HG02763 (cell line): ENCODE measurements around the gene KHDC4.
A peak's percentile ranks its signal among the peaks of the same experiment; 100 is the strongest.

Experiments
- ATAC-seq: cut with Tn5 transposase; IDR thresholded peaks from one replicate; pipeline ENCODE4 v1.9.1; 2021; ENCODE audit warnings: mild to moderate bottlenecking, moderate library complexity; ENCODE audit not compliant: unreplicated experiment

Gene KHDC4

DNA sequence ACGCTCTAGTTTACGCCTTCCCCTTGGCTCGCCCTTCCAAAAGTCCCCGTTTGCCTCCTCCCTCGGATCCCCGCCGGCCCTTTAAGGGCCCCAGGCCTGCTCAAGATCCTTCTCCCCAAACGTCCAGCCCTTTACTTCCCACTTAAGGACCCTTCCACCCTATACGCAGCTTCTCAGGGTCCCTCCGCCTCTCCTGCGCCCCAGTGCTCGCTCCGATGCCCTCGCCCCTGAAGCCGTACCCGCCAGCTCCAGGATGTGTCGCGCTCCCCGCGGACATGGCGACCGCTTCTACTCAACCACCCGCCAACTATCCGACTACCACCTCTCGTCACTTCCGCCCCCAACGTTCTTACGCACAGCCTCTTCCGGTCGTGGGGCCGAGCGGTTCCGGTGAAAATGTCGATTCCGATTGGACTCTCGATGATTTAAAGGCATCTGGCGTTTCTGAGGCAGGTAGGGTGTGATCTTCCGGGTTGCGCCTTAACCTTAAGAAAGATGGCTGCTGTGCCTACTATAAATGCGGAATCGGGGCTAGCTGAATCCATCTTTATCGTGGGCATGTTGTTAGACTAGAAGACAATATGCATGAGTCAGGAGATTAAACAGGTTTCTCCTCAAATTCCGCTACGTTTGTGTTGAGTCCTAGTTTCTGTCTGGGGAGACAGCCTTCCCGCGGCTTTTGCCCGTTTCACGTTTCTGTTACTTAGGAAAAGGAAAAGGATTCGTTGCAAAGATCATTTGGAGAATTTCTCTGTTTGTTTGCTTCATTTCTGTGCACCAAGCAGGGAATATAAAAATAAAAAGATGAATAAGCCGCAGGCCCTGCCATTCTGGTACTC lies at the start of gene KHDC4:
Gene KHDC4, minus strand, starts transcription at position 317 of the 839 bp plus-strand sequence. Its CDS starts 40 bp downstream, at position 277.
- peak; percentile 94 for ATAC-seq

DNA sequence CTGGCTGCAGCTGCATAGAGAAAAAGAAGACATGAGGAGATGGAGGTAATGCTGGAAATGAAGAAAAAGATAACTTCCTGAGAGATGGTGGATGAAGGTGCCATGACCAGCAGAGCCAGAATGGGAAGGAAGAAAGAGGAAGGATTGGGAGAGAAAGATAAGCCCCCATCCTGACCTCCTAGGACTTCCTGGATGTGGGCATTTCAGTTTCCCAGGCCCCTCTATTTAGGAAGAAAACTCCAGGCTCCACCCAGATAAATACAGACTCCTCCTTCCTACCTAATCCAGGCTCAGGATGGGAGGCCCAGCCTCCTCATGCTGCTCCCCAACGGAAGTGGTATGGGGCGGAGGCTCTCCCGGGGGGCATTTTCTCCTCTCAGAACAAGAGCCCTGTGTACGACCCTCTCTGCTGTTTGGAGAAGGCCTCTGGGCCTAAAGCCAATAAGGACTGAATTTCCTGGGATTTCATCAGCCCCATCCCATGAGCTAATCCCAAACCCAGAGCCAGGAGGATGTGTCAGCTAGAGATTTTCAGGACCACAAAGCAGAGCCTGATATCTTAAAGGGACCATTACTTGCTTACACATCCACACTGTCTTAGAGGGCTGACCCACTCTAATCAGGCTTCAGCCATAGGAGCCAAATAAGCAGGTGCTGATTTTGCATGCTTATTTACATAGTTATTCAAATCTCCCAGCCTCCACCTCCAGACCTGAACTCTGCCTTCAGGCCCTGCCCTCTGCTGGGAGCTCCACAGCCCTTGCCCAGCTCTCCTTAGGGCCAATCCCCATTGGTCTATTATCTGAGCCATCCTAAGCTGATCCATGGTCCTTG lies 49.2 kb upstream of the KHDC4 start:
- no peak for ATAC-seq

DNA sequence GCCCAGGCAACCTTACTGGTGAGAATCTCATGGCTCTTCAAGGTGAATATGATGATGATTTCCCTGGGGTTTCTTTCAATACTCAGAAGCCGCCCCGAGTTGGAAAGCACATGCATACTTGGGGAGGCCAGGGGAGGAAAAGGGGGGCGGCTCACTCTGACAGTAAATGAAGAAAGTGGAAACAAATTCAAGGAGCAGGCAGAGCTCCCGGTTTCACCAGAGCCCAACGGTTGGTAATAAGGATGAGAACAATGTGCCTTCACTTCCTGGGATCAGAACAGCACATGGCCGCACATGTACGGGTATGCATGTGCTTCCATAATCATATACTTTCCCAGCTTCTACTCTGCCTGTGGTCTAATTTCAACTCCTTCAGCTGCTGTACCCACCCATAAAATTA lies 47.9 kb upstream of the KHDC4 start:
- ATAC-seq = no peak

DNA sequence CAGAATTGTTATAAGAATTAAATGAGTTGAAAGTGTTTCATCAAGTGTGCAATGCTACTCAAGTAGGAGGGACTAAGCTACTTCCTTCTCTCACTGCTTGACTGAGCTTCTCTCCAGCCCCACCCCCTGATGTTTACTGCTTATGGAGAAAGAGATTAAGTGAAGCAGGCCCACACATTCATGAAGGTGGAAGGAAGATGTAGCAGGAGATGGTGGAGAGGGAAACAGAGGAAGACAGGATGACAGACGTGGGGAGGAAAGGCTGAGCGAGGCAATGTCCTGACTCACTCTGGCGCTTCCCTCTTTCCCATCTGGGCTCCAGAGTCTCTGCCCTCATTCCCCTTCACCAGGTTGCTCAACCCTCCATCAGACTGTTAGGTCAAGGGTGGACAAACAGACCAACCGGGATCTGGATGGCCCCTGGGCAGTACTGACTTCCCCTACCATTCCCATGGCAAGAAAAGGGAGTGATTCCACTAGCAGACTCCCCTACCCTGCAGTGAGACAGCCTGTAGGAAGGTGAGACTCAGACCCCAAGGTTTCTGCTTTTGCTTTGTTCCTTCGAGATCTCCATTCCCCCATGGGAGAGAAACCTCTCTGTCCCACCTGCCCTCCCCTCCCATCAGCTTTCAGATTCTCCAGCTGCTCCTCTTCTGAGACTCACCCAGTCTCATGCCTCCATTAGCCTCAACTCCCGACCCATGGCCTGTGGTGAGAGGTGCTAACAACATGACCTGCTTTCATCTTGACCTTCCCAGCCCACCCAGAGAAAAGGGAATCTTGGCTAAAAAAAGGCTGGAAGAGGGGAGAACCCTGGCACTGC lies 47.3 kb upstream of the KHDC4 start:
- no peak for ATAC-seq

DNA sequence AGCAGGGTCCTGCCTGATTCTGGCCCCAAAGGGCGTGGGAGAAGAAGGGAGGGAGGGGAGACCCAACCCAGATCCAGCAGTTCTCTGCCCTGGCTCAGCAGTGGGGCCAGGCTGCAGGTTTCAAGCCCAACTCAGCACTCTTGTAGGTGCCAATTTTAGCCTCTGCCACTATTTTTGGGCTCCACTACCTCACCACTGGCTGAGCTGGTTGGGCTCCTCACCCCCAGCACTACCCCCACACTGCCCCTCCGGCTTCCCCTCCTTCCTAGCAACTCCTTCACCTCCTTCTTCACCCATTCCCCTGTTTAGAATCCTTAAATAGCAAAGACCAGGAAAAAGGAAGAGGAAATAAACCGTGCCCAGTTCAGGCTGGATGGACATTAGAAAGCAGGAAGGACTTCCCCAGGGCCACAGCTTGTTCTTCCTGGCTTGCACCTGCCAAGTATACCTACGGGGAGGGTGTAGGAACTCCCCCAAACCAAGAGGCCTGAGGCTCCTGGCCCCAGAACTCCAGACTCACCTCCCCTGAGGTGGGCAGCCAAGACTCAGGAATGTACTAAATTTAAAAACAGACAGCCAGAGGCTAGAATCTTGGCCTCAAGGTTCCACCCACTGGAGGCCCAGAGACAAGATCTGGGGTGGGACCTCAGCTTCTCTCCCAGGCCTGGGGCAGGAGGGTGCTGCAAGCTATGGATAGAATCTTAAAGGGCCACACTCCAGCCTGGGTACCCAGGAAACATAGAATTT lies 45.6 kb upstream of the KHDC4 start:
- ATAC-seq = no peak

DNA sequence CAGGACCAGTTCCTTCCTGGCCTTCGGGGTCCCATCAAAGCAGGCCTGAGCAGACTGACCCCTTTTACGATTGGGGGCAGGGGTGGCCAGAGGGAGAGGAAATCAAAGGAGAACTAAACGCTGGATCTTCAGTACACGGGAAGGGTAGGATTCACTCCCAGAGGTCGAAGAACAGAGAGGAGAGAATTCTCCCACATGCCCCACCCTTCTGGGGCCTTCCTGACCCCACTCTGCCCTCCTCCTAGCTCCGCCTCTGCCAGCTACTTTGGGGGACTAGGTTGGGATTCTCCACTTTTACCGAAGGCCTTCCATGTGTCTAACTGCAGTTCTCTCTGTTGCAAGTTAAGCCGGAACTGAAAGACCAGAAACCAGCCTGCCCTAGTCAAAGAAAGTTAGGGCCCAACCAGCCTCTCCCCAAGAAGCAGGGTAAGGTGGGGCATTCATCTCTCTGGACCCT lies 44.8 kb upstream of the KHDC4 start:
- no peak for ATAC-seq

DNA sequence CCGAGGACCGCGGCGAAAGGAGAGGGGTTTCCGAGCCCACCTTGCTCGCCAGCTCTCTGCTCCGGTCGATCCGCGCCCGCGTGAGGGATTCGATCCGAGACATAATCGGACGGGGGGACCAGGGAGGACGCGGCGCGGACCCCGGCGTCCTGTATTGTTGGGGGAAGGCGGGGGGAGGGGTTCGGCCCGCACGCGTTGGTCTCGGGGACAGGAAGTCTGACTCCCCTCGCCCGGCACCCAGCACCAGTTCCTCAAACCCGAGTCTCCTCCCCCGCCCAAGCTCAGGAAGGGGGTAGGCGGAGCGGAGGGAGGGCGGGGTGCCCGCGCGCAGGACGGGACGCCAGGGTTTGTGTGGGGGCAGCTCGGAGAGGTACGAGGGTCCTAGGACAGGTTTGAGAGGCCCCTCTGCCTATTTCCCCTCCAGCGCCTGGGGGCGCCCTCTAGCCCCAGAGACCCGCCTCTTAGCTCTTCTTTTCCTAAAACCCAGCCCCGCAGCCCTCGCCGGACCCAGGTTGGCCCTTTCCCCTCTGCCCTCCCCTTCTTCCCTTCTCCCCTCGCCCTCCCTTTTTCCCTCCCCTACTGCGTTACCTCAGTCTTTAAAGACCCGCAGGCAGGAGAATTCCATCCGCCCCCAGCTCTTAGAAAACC lies 44.2 kb upstream of the KHDC4 start, which contains the start of gene ARHGEF2:
Gene ARHGEF2, minus strand, starts transcription at position 223 of the 648 bp plus-strand sequence. Its CDS starts 120 bp downstream, at position 103.
- peak; percentile 35 for ATAC-seq

DNA sequence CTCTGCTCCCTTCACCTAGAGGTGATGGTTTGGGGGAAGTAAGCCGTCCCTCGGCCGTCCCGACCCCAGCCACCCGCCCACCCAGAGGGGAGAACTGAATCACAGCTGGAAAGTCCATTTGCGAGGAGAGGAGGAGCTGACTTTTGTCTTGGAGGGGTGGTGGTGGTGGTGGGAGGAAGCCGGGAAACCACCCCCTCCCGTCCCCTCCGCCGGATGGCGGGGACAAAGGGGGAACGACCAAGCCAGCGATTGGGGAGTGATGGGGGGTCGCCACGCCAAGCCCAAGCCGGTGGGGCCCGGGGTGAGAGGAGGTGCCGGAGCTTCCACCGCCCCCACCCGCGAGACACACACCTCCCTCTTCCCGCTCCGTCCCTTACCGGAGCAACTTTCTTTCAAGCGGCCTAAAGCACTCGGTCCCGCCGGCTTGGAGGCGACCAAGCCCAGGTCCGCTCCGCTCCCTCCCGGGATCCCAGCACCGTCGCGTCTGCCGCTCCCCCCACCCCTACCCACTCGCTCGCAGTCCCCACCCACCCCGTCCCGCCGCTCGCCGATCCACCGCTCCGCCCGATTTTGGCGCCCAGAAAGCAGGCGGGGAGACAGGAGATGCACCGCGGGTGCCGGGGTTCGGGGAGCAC lies 43.6 kb upstream of the KHDC4 start:
- no peak for ATAC-seq

DNA sequence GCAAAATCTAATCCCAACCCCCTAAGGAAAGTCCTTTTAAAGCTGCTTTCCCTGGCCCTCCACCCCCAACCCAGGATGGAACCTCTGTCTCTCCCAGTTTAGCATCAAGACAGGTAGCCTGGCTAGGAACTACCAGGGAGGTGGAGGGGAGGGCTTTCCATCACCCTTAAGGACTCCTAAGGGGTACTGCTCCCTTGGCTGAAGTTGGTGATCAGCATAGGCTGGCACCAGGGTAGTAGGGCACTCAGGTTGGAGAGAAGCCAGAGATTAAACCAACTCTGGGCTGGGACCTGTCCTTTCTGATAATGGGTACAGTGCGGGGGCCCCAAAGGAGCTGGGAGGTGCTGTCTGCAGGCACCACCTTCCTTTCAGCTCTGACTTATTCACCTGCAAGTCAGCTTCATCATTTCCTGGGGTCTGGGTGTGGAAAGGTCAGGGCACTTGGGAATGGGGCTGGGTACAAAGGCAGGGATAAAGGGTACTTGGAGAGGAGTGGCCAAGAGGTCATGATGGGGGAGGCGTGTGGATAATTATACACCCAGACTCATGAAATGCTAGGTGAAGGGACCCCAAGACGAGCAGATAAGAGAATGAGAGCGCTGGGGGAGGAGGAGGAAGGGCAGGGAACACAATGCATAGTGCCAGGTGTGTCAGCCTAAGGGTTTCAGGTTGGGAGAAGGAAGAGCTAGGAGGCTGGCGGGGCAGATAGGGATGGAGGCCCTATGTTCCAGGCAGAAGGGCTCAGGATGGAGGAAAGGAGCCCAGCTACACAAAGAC lies 42.9 kb upstream of the KHDC4 start:
- no peak for ATAC-seq

DNA sequence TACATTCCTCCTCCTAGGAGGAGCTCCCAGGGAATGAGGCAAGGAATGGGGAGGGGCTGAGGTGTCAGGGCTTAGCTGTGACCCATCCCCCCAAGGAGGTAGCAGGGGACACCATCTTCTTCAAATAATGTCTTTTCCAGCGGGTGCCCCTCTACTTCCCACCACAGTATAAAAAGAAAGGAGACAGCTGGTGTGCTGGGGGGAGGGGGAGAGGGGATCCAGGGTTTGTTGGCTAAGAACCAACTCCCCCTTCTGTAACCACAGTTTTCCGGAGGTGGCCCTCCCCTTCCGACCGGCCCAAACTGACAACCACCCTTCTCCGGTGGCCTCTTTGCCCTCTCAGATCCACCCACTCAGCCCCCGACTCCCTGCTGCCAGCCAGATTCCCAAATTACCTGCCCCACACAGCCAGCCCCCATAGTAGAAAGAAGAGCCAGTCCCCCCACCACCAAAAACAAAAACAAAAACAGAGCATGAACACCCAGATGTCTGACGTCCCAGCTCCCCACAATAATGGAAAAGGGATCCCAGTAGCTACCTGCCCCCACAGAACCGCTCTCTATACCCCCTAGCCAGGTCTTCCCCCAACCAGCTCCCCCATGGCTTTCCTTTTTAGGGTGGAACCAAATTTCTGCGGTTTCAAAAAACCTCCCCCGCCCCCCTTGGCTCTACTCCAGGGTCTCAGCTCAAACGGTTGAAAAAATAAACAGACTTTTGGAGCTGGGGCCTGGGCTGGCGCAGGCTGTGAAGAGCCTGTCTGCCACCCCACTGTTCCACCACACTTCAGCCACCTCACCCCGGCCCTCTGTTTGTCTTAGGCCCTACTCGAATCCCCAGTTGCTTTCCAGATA lies 42.1 kb upstream of the KHDC4 start:
- no peak for ATAC-seq

DNA sequence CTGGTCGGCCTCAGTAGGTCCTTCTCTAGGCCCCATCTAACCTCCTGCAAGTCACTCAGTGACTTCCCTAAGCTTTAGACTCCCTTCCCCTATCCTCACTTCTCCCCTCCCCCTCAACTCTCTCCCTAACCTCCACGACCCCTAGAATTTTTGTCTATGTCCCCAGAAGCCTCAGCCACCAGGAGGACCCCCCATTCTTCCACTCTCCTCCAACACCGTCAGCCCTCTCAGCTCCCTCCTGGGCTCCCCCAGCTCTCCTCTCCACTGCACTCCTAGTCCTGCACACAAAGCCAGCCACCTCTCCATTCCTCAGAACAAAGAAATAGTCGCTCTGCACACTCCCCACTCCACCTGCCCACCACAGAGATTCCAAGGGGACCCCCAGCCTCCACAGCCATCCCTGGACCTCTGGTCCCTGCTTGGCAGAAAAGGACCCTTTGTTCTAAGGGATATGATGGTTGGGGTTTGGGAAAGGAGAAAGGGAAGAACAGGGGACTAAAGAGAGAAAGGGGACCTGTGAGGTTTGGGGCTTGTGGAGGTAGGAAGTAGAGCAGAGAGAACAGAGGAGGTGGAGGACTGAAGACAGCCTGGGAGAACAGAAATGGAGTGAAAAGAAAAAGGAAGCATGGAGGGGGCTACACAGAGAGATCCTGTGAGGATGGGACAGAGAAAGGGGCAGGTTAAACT lies 41.3 kb upstream of the KHDC4 start:
- ATAC-seq = no peak

DNA sequence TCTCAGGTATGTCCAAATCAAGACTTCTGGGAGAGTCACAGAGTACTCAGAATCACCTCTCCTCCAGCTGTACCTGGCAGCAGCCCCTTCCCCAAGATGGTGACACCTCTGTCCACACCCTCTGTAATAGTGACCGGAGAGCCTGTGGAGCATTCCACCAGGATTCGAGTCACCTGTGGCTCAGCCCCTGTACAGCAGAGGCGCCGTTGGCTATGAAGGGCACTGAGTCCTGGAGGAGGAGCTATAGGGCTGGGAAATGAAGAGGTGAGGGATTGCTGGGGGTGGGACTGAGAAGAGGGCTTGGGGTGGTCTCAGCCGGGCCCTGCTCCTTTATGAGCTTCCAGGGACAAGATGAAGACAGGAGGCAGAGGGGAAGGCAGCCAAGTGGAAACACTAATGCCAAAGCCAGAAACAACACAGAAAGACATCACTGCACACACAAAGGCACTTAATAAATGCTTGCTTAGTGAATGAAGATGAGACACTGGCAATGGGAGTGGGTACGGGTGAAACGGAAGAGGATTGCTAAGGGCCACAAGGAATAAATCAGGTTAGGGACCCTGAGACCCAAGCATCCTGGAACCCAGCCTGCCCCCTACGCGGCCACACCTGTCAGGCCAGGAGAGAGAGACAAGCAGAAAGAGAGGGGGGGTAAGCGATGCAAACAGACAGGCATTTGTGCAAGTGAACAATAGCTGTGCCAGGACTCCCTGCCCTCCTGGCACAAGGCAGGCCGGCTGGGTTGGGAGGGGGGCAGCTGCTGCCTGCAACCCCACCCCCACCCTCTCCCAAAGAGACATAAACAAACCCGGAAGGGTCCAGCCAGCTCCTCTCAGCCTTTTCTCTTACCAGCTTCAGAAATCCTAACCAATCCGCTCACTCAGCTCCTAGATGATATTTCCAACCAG lies 40.2 kb upstream of the KHDC4 start:
- no peak for ATAC-seq

DNA sequence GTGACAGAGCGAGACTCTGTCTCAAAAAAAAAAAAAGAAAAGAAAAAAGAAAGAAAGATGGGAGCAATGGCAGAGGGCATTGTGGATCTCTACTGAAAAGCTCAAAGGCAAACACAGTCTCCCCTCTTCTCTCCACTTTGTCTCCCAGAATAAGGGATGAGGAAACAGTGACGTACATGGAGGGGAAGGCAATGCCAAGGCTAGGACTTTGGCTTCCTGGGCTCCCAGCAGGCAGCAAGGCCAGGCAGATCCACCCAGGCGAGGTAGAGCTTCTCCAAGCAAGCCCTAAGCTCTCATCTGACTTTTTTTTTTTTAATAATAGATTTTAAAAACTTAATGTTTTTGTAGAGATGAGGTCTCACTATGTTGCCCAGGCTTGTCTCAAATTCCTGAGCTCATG lies 39.5 kb upstream of the KHDC4 start:
- no peak for ATAC-seq

DNA sequence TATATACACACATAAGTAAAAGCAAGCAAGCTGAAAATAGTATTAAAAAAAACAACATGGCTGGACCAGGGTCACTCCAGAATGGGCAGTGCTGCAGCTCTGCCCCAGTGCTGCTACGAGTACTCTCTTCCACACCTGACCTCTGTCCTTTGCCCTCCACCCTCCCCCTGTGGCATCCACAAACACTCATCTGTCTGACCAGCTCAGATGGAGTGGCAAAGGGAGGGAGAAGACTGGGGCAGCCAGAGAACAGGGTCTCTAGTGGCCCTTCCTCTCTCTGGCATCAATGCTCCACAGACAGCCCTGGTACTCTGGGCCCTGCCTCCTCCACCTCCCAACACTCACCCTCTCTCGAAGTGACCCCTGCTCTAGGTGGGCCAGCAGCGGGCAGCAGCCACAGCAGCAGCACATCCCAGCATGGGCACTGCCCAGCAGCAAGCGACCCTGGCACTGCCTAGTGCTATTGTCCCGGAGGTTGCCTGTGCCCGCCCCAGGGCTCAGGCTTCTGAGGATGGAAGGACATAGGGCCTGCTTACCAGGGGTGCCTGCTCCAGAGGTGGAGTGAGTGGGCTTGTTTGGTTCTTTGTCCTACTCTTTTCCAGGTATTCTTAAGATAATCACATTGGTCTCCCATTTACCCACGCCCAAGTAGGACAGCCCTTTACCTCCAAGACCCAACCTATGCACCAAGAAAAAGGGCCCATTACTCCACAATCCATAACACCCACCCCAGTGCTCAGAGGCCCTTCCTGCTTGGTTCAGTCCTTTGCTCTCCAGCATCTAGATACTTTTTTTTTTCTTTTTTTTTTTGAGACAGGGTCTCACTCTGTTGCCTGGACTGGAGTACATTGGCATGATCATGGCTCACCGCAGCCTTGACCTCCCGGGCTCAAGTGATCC lies 37.9 kb upstream of the KHDC4 start:
- ATAC-seq = no peak
